AG09309 (cell line): ENCODE data around the gene APPL2.

Experiments used
- DNase-seq: peaks from one replicate; pipeline ENCODE4 v3.0.0-alpha.2; 2010; ENCODE audit warnings: low read depth
- H3K4me3 ChIP-seq: 2 replicates; pipeline ENCODE4 v1.5.1; 2011; ENCODE audit warnings: mild to moderate bottlenecking, low read depth, low read length, moderate library complexity; ENCODE audit not compliant: control insufficient read depth
- CTCF ChIP-seq: IDR thresholded peaks from 2 replicates; pipeline ENCODE4 v1.5.1; 2011; ENCODE audit warnings: mild to moderate bottlenecking, low read depth, low read length, inconsistent platforms; ENCODE audit not compliant: insufficient read depth, control insufficient read depth; ENCODE audit errors: missing control alignments

APPL2 gene

GRCh38 chr12:105233041-105233905 lies 2.7 kb downstream of the APPL2 start:
- peak overlapping the region; percentile 19 for H3K4me3 ChIP-seq
- DNase-seq: no peak
- TF ChIP-seq CTCF: no peak

- TF ChIP-seq CTCF: no peak
- DNase-seq: no peak
- no peak overlapping the region for H3K4me3 ChIP-seq
These were observed 4.6 kb downstream of the APPL2 start for GRCh38 chr12:105231396-105231795.

GRCh38 chr12:105229371-105229770 lies 6.6 kb downstream of the APPL2 start:
- H3K4me3 ChIP-seq: no peak overlapping the region
- no peak for DNase-seq
- TF ChIP-seq CTCF: no peak

- no peak for DNase-seq
- no peak overlapping the region for H3K4me3 ChIP-seq
- TF ChIP-seq CTCF: no peak
These were observed 7.0 kb downstream of the APPL2 start for GRCh38 chr12:105228966-105229365.

- DNase-seq: no peak
- no peak for TF ChIP-seq CTCF
- H3K4me3 ChIP-seq: no peak overlapping the region
These were observed 7.5 kb downstream of the APPL2 start for GRCh38 chr12:105228494-105228893.

GRCh38 chr12:105227879-105228278 lies 8.1 kb downstream of the APPL2 start:
- no peak for TF ChIP-seq CTCF
- no peak for DNase-seq
- H3K4me3 ChIP-seq: no peak overlapping the region
